Peyer's patch (tissue), 4 donors: ENCODE measurements around the gene EMC10.

Experiments
- POLR2A ChIP-seq, 2 donors: fragments of 450-650 bp; IDR thresholded peaks; one replicate each; pipeline ENCODE4 v1.5.1; 2017; ENCODE audit warnings: antibody characterized with exemption in 2 of 2, mild to moderate bottlenecking in 2 of 2, moderate library complexity in 2 of 2
- TF ChIP-seq, protein P1 (sequence below), 6 experiments: fragments of 450-650 bp in 4 of 6; fragments of 200-600 bp in 2 of 6; sonication (generic) in 1 of 6; IDR thresholded peaks; one replicate each; pipeline ENCODE4 v1.5.1; 2017 to 2019; ENCODE audit warnings: antibody characterized with exemption in 6 of 6, mild to moderate bottlenecking in 3 of 6, moderate library complexity in 1 of 6

DNA sequence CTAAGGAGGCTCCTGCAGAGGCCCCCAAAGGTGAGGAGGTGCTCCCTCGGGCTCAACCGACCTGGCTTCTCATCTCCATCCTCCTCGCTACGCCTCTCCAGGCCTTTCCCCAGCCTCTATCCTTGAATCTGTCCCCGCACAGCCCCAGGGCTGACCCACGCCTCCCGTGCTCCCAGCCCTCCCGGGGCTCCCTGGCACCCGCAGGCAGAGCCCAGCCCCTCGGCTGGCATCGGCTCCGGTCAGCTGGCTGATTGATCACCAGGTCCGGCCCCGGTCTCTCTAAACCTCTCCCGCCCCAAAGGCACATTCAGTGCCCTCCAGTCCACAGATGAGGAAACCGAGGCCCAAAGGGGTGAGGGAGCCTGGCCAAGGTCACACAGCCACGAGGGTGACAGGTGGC lies 41.1 kb upstream of the EMC10 start:
- TF ChIP-seq, protein P1, sequence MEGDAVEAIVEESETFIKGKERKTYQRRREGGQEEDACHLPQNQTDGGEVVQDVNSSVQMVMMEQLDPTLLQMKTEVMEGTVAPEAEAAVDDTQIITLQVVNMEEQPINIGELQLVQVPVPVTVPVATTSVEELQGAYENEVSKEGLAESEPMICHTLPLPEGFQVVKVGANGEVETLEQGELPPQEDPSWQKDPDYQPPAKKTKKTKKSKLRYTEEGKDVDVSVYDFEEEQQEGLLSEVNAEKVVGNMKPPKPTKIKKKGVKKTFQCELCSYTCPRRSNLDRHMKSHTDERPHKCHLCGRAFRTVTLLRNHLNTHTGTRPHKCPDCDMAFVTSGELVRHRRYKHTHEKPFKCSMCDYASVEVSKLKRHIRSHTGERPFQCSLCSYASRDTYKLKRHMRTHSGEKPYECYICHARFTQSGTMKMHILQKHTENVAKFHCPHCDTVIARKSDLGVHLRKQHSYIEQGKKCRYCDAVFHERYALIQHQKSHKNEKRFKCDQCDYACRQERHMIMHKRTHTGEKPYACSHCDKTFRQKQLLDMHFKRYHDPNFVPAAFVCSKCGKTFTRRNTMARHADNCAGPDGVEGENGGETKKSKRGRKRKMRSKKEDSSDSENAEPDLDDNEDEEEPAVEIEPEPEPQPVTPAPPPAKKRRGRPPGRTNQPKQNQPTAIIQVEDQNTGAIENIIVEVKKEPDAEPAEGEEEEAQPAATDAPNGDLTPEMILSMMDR (IDR thresholded peaks at IDR 0.05): no peak
- no peak for TF ChIP-seq POLR2A (IDR thresholded peaks at IDR 0.05)
